Activated naive CD8-positive, alpha-beta T cell treated with anti-CD3 and anti-CD28 coated beads for 36 hours (primary cell): Measurements from ENCODE around the gene IQSEC2. TPM values are rescaled to one million over a fixed set of nuclear protein-coding genes. Genes with fewer than 3 reads are reported as not detected.

Experiments used
- DNase-seq: peaks from one replicate; pipeline ENCODE4 v3.0.0; 2021
- H3K27ac Mint-ChIP-seq: one replicate; pipeline ENCODE4 v1.8.0; 2022; ENCODE audit warnings: mild to moderate bottlenecking, moderate library complexity, mixed read lengths
- H3K27me3 Mint-ChIP-seq: one replicate; pipeline ENCODE4 v1.8.0; 2022; ENCODE audit warnings: mild to moderate bottlenecking, mixed read lengths
- H3K36me3 Mint-ChIP-seq: one replicate; pipeline ENCODE4 v1.8.0; 2021; ENCODE audit warnings: mild to moderate bottlenecking, mixed read lengths
- H3K4me1 Mint-ChIP-seq: one replicate; pipeline ENCODE4 v1.8.0; 2021; ENCODE audit warnings: mixed read lengths
- H3K4me3 Mint-ChIP-seq: one replicate; pipeline ENCODE4 v1.8.0; 2022; ENCODE audit warnings: mild to moderate bottlenecking, moderate library complexity, mixed read lengths
- H3K9me3 Mint-ChIP-seq: one replicate; pipeline ENCODE4 v1.8.0; 2022; ENCODE audit warnings: mixed read lengths
- total RNA-seq, 2 experiments: library from RNA; stranded (reverse); gene quantifications; one replicate each; pipeline ENCODE4 v1.2.3, GENCODE V29; 2021

The IQSEC2 gene
- total RNA-seq, 2 experiments from 2014 or later, result 0.20 to 0.21 TPM

- Mint-ChIP-seq H3K9me3 (no peaks in the 10 kb centered on the region), H3K36me3 (peaks cover 17% of the 10 kb centered on the region), H3K27me3 (no peaks in the 10 kb centered on the region), H3K4me1 (peaks cover 30% of the 10 kb centered on the region), H3K4me3 (peak overlapping the region; percentile 97), H3K27ac (peak overlapping the region; percentile 97)
- peak; percentile 8 for DNase-seq
Measured at GRCh38 chrX:53223955-53224859, 57.2 kb downstream of the IQSEC2 start.

DNA sequence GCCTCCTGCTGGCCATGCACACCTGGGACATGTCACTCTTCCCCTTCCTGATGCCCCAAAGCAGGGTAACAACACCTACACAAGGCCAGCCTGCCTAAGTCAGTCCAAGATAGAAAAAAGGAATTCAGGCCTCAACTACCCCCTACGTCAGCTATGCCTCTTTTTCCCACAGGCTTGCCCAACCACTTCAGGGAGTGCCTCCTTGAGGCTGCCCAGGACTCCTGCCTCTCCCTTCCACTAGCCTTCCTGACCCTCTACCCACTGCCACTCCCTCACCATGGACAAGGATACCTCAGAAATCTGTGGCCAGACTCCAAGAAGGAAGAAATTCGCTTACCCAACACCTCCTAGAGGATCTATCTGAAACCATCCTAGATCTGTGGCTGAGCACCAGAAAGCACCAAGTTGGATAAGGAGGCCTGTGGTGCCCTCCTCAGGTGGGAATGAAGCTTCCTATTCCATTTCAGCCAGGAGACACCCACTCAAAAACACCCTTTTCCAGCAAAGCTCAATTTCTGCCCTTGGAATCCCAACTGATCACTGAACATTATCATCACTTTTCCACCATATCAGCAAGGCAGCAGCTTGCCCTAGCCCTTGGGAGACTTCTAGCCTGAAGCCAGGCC, 58.2 kb downstream of the IQSEC2 start:
- H3K36me3 Mint-ChIP-seq, result peaks cover 17% of the 10 kb centered on the region
- no peaks in the 10 kb centered on the region for H3K27me3 Mint-ChIP-seq
- DNase-seq, result no peak
- peaks cover 30% of the 10 kb centered on the region for H3K4me1 Mint-ChIP-seq
- H3K27ac Mint-ChIP-seq, result peak overlapping the region; percentile 97
- no peaks in the 10 kb centered on the region for H3K9me3 Mint-ChIP-seq
- peak overlapping the region; percentile 97 for H3K4me3 Mint-ChIP-seq

Other genes with a start within 250 kb of the IQSEC2 start
- gene GPR173, start 232.8 kb downstream of the IQSEC2 start, total RNA-seq, result under 1 TPM; 0.56 to 0.64 TPM
- gene TSPYL2, start 199.2 kb downstream of the IQSEC2 start, total RNA-seq, result 10 to 100 TPM; 46.7 to 52.7 TPM
- gene KANTR, start 187.4 kb downstream of the IQSEC2 start, total RNA-seq, result 1 to 10 TPM; 6.3 to 6.4 TPM
- gene KDM5C, start 56.4 kb downstream of the IQSEC2 start, total RNA-seq, result 10 to 100 TPM; 78.1 to 78.4 TPM
- gene SMC1A, start 141.1 kb upstream of the IQSEC2 start, total RNA-seq, result 100 to 1,000 TPM; 154 to 161 TPM
- 1 to 10 TPM; 1.1 TPM for gene RIBC1, start 141.3 kb upstream of the IQSEC2 start, total RNA-seq
- gene HSD17B10, start 152.8 kb upstream of the IQSEC2 start, total RNA-seq, result 100 to 1,000 TPM; 135 to 145 TPM